ENCODE measurements around the gene MGST2.
A peak's percentile ranks its signal among the peaks of the same experiment; 100 is the strongest.

The MGST2 gene

GRCh38 chr4:139643042-139643895 lies 22.4 kb upstream of the MGST2 start:
- no peak for DNase-seq (ENCODE audit: low read depth)
- no peak for TF ChIP-seq CTCF (IDR thresholded peaks at IDR 0.05; ENCODE audit: low read depth, low read length, missing control alignments)
- no peak overlapping the region for H3K4me3 ChIP-seq (ENCODE audit: low read depth, low read length)

DNA sequence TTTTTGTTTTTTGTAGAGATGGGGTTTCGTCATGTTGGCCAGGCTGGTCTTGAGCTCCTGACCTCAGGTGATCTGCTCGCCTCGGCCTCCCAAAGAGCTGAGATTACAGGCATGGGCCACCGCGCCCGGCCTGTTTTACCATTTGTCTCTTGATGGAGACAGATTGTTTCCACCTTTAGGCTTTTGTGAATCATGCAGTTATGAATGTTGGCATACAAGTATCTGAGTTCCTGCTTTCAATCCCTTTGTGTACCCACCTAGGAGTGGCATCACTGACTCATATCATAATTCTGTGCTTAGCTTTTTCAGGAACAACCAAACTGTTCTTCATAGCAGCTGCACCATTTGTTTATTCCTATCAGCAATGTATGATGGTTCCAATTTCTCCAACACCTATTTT lies 20.2 kb upstream of the MGST2 start:
- H3K4me3 ChIP-seq (ENCODE audit: low read depth, low read length): no peak overlapping the region
- no peak for DNase-seq (ENCODE audit: low read depth)
- no peak for TF ChIP-seq CTCF (IDR thresholded peaks at IDR 0.05; ENCODE audit: low read depth, low read length, missing control alignments)

DNA sequence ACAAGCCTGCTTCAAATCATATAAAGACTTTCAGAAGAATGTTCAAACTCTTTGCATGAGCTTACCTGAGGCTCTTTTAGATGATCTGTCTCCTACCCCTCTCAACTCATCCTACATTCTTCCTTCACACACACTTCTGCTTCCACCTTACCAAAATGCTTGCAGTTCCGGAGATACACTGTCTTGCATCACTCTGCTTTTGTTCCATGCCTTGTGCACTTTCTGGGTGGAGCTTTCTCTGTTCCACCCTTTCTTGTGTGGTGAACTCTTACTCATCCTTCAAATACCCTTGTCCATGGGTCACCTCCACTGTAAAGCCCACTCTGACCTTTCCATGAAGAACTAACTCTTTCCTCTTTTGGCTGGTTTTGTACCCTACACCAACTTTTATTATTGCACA lies 18.4 kb upstream of the MGST2 start:
- H3K4me3 ChIP-seq (ENCODE audit: low read depth, low read length): no peak overlapping the region
- TF ChIP-seq CTCF (IDR thresholded peaks at IDR 0.05; ENCODE audit: low read depth, low read length, missing control alignments): no peak
- no peak for DNase-seq (ENCODE audit: low read depth)

GRCh38 chr4:139647952-139648351 lies 17.7 kb upstream of the MGST2 start:
- no peak for DNase-seq (ENCODE audit: low read depth)
- TF ChIP-seq CTCF (IDR thresholded peaks at IDR 0.05; ENCODE audit: low read depth, low read length, missing control alignments): no peak
- H3K4me3 ChIP-seq (ENCODE audit: low read depth, low read length): no peak overlapping the region

DNA sequence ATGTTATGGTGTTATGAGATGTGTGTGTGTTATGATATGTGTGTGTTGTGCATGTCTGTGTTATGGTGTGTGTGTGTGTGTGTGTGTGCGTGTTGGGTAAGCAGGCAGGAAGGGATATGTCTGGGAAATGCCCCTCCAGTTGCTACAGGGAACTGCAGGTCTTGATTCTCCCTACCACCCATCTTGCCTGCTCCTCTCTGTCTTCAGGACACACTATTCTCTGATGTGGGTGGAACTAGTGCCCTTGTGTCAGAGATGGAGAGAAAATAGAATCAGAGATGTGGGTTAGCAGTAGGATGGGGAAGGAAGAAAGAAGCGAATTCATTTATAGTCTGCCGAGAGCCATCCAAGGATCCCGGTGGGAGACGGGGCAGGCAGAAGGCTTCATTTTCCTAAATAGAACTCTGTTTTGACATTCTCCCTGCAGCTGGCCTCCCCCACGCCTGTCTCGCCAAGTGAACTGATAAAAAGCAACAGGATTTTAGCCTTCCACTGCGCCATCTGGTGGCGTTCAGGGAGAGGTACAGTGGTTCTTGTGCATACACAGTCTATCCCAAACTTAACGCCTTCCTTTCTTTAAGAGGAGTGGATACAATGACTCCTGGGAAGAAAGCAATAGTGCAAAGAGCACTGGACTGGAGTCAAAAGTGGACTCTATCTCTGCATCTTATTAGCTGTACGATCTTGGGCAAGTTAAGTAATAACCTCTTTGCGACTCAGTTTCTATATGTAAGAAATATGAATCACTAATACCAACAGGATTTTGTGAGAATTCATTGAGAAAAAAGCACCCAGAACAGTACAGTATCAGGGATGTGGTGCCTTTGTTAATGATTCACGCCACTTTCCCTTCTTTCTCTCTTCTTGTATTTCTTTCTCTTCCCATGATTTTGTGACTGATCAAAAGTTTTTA lies 14.1 kb upstream of the MGST2 start:
- DNase-seq (ENCODE audit: low read depth): peak; percentile 43
- peak; percentile 95 for TF ChIP-seq CTCF (IDR thresholded peaks at IDR 0.05; ENCODE audit: low read depth, low read length, missing control alignments)

GRCh38 chr4:139654516-139654915 lies 11.1 kb upstream of the MGST2 start:
- no peak for DNase-seq (ENCODE audit: low read depth)
- TF ChIP-seq CTCF (IDR thresholded peaks at IDR 0.05; ENCODE audit: low read depth, low read length, missing control alignments): no peak
- no peak overlapping the region for H3K4me3 ChIP-seq (ENCODE audit: low read depth, low read length)

More for the DNA sequence above, 14.1 kb upstream of the MGST2 start:
- no peak overlapping the region for H3K4me3 ChIP-seq (ENCODE audit: low read depth, low read length)

All from GM12864 (cell line).